Measurements from ENCODE around the gene D2HGDH. TPM values are rescaled to one million over a fixed set of nuclear protein-coding genes. Genes with fewer than 3 reads are reported as not detected.
A peak's percentile ranks its signal among the peaks of the same experiment; 100 is the strongest.

The D2HGDH gene
- total and polyA plus RNA-seq, 2 of the 13 experiments (the other 11 are each of a cell fraction or from before 2014, with no cell fraction given): 19.2 to 20.3 TPM

GRCh38 chr2:241771286-241772062 lies 37.0 kb downstream of the D2HGDH start (continued):
- TF ChIP-seq DDIT3 (CRISPR knock-in tag; IDR thresholded peaks at IDR 0.05): no peak
- TF ChIP-seq ZNF646 (CRISPR knock-in tag; IDR thresholded peaks at IDR 0.05): 0 out of 2 replicates have a peak, but pooled peaks have one; percentile 59
- 0 out of 2 replicates have a peak, but pooled peaks have one; percentile 68 for TF ChIP-seq HOXA9 (CRISPR knock-in tag; IDR thresholded peaks at IDR 0.05; ENCODE audit: borderline replicate concordance)
- TF ChIP-seq ZNF770 (CRISPR knock-in tag; IDR thresholded peaks at IDR 0.05): no peak
- peak; percentile 22 for TF ChIP-seq CBX1 (IDR thresholded peaks at IDR 0.05; ENCODE audit: low read depth)
- peak; percentile 14; the same call in 1 of the 2 replicates for TF ChIP-seq FOXO1 (CRISPR knock-in tag; IDR thresholded peaks at IDR 0.05)
- TF ChIP-seq CHD2 (IDR thresholded peaks at IDR 0.05; ENCODE audit: low read depth, low read length): peak; percentile 10; the same call in 1 of the 2 replicates
- TF ChIP-seq AFF4 (CRISPR knock-in tag; IDR thresholded peaks at IDR 0.05): peak; percentile 64; the same call in 1 of the 2 replicates
- peak; percentile 87 for TF ChIP-seq RNF2 (conservative IDR thresholded peaks at IDR 0.05; ENCODE audit: low read depth)
- no peak for TF ChIP-seq ZNF432 (CRISPR knock-in tag; IDR thresholded peaks at IDR 0.05; ENCODE audit: borderline replicate concordance)
- no peak for TF ChIP-seq SRSF4 (IDR thresholded peaks at IDR 0.05; ENCODE audit: low read depth, low read length, poor library complexity, severe bottlenecking)
- no peak; the same call in 1 of the 2 replicates for TF ChIP-seq RARG (CRISPR knock-in tag; IDR thresholded peaks at IDR 0.05; ENCODE audit: low read depth)
- peak; percentile 33; the same call in 1 of the 2 replicates for TF ChIP-seq HMG20B (CRISPR knock-in tag; conservative IDR thresholded peaks at IDR 0.05)
- TF ChIP-seq IRF1 (CRISPR knock-in tag; IDR thresholded peaks at IDR 0.05; ENCODE audit: low read depth): no peak; the same call in 1 of the 2 replicates

Measured in HepG2 (cell line).